Fibroblast of skin of left biceps (primary cell): ENCODE measurements around the gene KAZN.

Experiments used
- DNase-seq, 2 experiments: peaks; one replicate each; pipeline ENCODE4 v3.0.0-alpha.2; 2013; ENCODE audit warnings: low read depth in 2 of 2

The KAZN gene

GRCh38 chr1:14647777-14648176 is 49.3 kb downstream of the KAZN start:
- DNase-seq, result no peak

GRCh38 chr1:14648391-14648790 is 49.9 kb downstream of the KAZN start:
- DNase-seq, result no peak

- no peak for DNase-seq
These were observed 50.7 kb downstream of the KAZN start for GRCh38 chr1:14648896-14649855.

- no peak for DNase-seq
These were observed 51.5 kb downstream of the KAZN start for GRCh38 chr1:14649976-14650375.

GRCh38 chr1:14650951-14651350 is 52.5 kb downstream of the KAZN start:
- DNase-seq, result no peak

- DNase-seq, result no peak
These were observed 54.4 kb downstream of the KAZN start for GRCh38 chr1:14652840-14653239.

- no peak for DNase-seq
These were observed 55.0 kb downstream of the KAZN start for GRCh38 chr1:14653461-14653960.

- no peak for DNase-seq
These were observed 56.1 kb downstream of the KAZN start for GRCh38 chr1:14654554-14654953.

- no peak for DNase-seq
These were observed 56.9 kb downstream of the KAZN start for GRCh38 chr1:14655385-14655784.

GRCh38 chr1:14656384-14656937 is 58.0 kb downstream of the KAZN start:
- DNase-seq, result no peak

GRCh38 chr1:14658642-14659041 is 60.2 kb downstream of the KAZN start:
- no peak for DNase-seq

GRCh38 chr1:14659913-14660312 is 61.4 kb downstream of the KAZN start:
- no peak for DNase-seq

GRCh38 chr1:14660801-14661200 is 62.3 kb downstream of the KAZN start:
- no peak for DNase-seq

- DNase-seq, result peak; percentile 5 to 8
These were observed 62.7 kb downstream of the KAZN start for GRCh38 chr1:14661222-14661621.

- DNase-seq, result no peak
These were observed 63.6 kb downstream of the KAZN start for GRCh38 chr1:14662116-14662515.

GRCh38 chr1:14663773-14664172 is 65.3 kb downstream of the KAZN start:
- DNase-seq, result no peak

- no peak for DNase-seq
These were observed 67.9 kb downstream of the KAZN start for GRCh38 chr1:14666373-14666772.

- no peak for DNase-seq
These were observed 68.6 kb downstream of the KAZN start for GRCh38 chr1:14666962-14667650.

GRCh38 chr1:14667651-14667984 is 69.1 kb downstream of the KAZN start:
- DNase-seq, result no peak

GRCh38 chr1:14668538-14668937 is 70.1 kb downstream of the KAZN start:
- DNase-seq, result no peak

- DNase-seq, result no peak
These were observed 73.5 kb downstream of the KAZN start for GRCh38 chr1:14672005-14672404.

- DNase-seq, result no peak
These were observed 75.5 kb downstream of the KAZN start for GRCh38 chr1:14674030-14674429.

GRCh38 chr1:14676400-14676799 is 77.9 kb downstream of the KAZN start:
- no peak for DNase-seq
